Loucy (cell line): Measurements from ENCODE around the gene FARS2.

Experiments used
- H2AFZ ChIP-seq: fragments of 200-600 bp; sonication (generic); 2 replicates; pipeline ENCODE4 v1.6.0; 2016; ENCODE audit warnings: antibody characterized with exemption, mild to moderate bottlenecking, low read length, moderate library complexity
- H3F3A ChIP-seq: fragments of 200-600 bp; 2 replicates; pipeline ENCODE4 v1.6.0; 2016; ENCODE audit warnings: antibody characterized with exemption, low read depth, mild to moderate bottlenecking
- H3K27me3 ChIP-seq: fragments of 200-600 bp; sonication (generic); 2 replicates; pipeline ENCODE4 v1.6.1; 2014; ENCODE audit warnings: low read length, mild to moderate bottlenecking; ENCODE audit not compliant: insufficient read depth, poor library complexity, severe bottlenecking
- H3K36me3 ChIP-seq: fragments of 200-600 bp; sonication (generic); 2 replicates; pipeline ENCODE4 v1.6.1; 2016; ENCODE audit warnings: low read length; ENCODE audit not compliant: insufficient read depth
- H3K4me1 ChIP-seq: fragments of 200-600 bp; sonication (generic); 2 replicates; pipeline ENCODE4 v1.5.1; 2014; ENCODE audit warnings: low read length, mild to moderate bottlenecking; ENCODE audit not compliant: insufficient read depth, poor library complexity, severe bottlenecking
- H3K4me2 ChIP-seq: fragments of 200-600 bp; sonication (generic); 2 replicates; pipeline ENCODE4 v1.6.0; 2014; ENCODE audit warnings: antibody characterized with exemption, low read length, low read depth, mild to moderate bottlenecking; ENCODE audit not compliant: poor library complexity, severe bottlenecking
- H3K4me3 ChIP-seq: fragments of 200-600 bp; sonication (generic); 2 replicates; pipeline ENCODE4 v1.5.1; 2014; ENCODE audit warnings: low read length, mild to moderate bottlenecking, mixed read lengths; ENCODE audit not compliant: poor library complexity, severe bottlenecking
- H3K79me2 ChIP-seq: fragments of 200-600 bp; sonication (generic); 2 replicates; pipeline ENCODE4 v1.6.1; 2014; ENCODE audit warnings: low read length; ENCODE audit not compliant: insufficient read depth
- H3K9ac ChIP-seq: fragments of 200-600 bp; sonication (generic); 2 replicates; pipeline ENCODE4 v1.6.0; 2014; ENCODE audit warnings: mild to moderate bottlenecking, low read depth, low read length, moderate library complexity; ENCODE audit not compliant: poor library complexity, severe bottlenecking
- H3K9me2 ChIP-seq: fragments of 200-600 bp; sonication (generic); replicated peaks from 2 replicates; pipeline ENCODE4 v1.6.1; 2016; ENCODE audit warnings: low read depth, low read length, mixed read lengths
- H3K9me3 ChIP-seq: fragments of 200-600 bp; sonication (generic); 2 replicates; pipeline ENCODE4 v1.6.1; 2014; ENCODE audit warnings: mild to moderate bottlenecking, antibody characterized with exemption, low read length, low read depth; ENCODE audit not compliant: insufficient read depth
- H4K20me1 ChIP-seq: fragments of 200-600 bp; sonication (generic); 2 replicates; pipeline ENCODE4 v1.6.0; 2014; ENCODE audit warnings: antibody characterized with exemption, low read length, mild to moderate bottlenecking; ENCODE audit not compliant: insufficient read depth, poor library complexity, severe bottlenecking
- EZH2phosphoT487 ChIP-seq: fragments of 200-600 bp; IDR thresholded peaks from 2 replicates; pipeline ENCODE4 v1.6.1; 2018; ENCODE audit warnings: antibody characterized with exemption, mild to moderate bottlenecking, moderate library complexity, borderline replicate concordance
- TF ChIP-seq, protein P1 (sequence below): fragments of 200-600 bp; sonication (generic); conservative IDR thresholded peaks from 2 replicates; pipeline ENCODE4 v1.5.1; 2014; ENCODE audit warnings: mild to moderate bottlenecking, antibody characterized with exemption, low read length

Gene FARS2

DNA sequence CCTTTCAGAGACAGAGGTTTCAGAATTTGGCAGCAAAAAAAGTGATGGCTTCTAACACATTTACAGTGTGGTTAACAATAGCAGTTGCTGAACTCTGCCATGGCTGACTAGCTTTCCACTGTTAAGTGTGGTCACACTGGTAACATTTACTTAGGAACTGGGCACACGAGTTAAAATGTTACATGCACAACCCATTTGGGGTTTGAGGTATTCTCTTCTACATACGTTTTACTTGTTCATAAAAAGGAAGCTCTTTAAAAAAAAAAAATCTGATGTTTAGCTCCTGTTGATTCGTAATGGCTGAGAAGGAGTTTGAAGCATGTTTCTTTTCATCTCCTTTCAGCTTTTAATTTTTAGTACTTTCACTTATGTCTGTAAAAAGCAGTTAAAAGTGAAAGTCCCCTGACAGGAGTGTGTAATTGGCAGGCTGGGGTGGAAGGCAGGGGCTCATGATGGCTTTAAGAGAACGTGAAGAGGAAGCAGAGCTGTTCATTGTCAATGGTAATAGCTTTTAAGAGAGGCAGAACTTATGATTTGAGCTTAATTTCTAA lies 245.9 kb downstream of the FARS2 start:
- H3K36me3 ChIP-seq = no peaks in the 10 kb centered on the region
- H3K4me2 ChIP-seq = peak overlapping the region; percentile 52
- H3F3A ChIP-seq = no peaks in the 10 kb centered on the region
- peaks cover 21% of the 10 kb centered on the region for H3K4me1 ChIP-seq
- no peaks in the 10 kb centered on the region for H3K9me2 ChIP-seq
- peak overlapping the region; percentile 24 for H3K9ac ChIP-seq
- no peaks in the 10 kb centered on the region for H3K9me3 ChIP-seq
- H3K4me3 ChIP-seq = peak overlapping the region; percentile 49
- TF ChIP-seq, protein P1, sequence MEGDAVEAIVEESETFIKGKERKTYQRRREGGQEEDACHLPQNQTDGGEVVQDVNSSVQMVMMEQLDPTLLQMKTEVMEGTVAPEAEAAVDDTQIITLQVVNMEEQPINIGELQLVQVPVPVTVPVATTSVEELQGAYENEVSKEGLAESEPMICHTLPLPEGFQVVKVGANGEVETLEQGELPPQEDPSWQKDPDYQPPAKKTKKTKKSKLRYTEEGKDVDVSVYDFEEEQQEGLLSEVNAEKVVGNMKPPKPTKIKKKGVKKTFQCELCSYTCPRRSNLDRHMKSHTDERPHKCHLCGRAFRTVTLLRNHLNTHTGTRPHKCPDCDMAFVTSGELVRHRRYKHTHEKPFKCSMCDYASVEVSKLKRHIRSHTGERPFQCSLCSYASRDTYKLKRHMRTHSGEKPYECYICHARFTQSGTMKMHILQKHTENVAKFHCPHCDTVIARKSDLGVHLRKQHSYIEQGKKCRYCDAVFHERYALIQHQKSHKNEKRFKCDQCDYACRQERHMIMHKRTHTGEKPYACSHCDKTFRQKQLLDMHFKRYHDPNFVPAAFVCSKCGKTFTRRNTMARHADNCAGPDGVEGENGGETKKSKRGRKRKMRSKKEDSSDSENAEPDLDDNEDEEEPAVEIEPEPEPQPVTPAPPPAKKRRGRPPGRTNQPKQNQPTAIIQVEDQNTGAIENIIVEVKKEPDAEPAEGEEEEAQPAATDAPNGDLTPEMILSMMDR = no peak
- no peak for TF ChIP-seq EZH2phosphoT487
- H3K79me2 ChIP-seq = no peaks in the 10 kb centered on the region
- no peaks in the 10 kb centered on the region for H3K27me3 ChIP-seq
- H2AFZ ChIP-seq = peak overlapping the region; percentile 48; the same call in 1 of the 2 replicates
- H4K20me1 ChIP-seq = no peaks in the 10 kb centered on the region

DNA sequence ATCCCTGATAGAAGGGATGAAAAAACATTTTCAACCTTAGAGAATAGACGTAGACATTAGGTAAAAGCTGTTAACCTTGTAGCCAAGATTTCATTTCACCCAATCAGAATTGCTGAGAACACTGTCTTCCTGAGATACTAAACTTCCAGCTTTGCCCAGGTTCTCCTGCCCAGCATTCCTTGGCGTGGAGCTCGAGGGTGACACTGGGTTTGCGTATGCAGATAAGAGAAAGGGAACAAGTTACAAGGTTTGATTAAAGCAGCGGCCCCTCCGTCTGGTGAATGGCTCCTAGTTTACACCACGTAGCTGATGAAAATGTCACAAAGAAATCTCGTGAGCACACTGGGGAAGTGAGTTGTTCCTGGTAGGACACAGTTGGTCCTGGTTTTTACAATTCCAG lies 247.8 kb downstream of the FARS2 start:
- no peaks in the 10 kb centered on the region for H4K20me1 ChIP-seq
- H3K36me3 ChIP-seq = no peaks in the 10 kb centered on the region
- no peak overlapping the region for H2AFZ ChIP-seq
- no peaks in the 10 kb centered on the region for H3K9me2 ChIP-seq
- H3K9me3 ChIP-seq = no peaks in the 10 kb centered on the region
- no peak for TF ChIP-seq EZH2phosphoT487
- TF ChIP-seq, protein P1 = no peak
- H3K79me2 ChIP-seq = no peaks in the 10 kb centered on the region
- H3K9ac ChIP-seq = no peak overlapping the region
- H3K27me3 ChIP-seq = no peaks in the 10 kb centered on the region
- no peaks in the 10 kb centered on the region for H3F3A ChIP-seq
- no peak overlapping the region for H3K4me2 ChIP-seq
- H3K4me3 ChIP-seq = no peak overlapping the region
- H3K4me1 ChIP-seq = peaks cover 26% of the 10 kb centered on the region

GRCh38 chr6:5510331-5511133 lies 249.2 kb downstream of the FARS2 start:
- no peaks in the 10 kb centered on the region for H3K36me3 ChIP-seq
- TF ChIP-seq, protein P1 = no peak
- no peak for TF ChIP-seq EZH2phosphoT487
- H3K9me3 ChIP-seq = no peaks in the 10 kb centered on the region
- H3K9ac ChIP-seq = no peak overlapping the region
- H3F3A ChIP-seq = no peaks in the 10 kb centered on the region
- H4K20me1 ChIP-seq = no peaks in the 10 kb centered on the region
- no peaks in the 10 kb centered on the region for H3K27me3 ChIP-seq
- no peaks in the 10 kb centered on the region for H3K79me2 ChIP-seq
- no peak overlapping the region for H3K4me3 ChIP-seq
- H2AFZ ChIP-seq = no peak overlapping the region
- no peaks in the 10 kb centered on the region for H3K9me2 ChIP-seq
- H3K4me2 ChIP-seq = no peak overlapping the region
- H3K4me1 ChIP-seq = peaks cover 32% of the 10 kb centered on the region
